HG03442 (cell line): ENCODE measurements around the gene KPNB1.
A peak's percentile ranks its signal among the peaks of the same experiment; 100 is the strongest.

Experiments used
- ATAC-seq: cut with Tn5 transposase; IDR thresholded peaks from one replicate; pipeline ENCODE4 v1.9.1; 2021; ENCODE audit warnings: mild to moderate bottlenecking, moderate library complexity; ENCODE audit not compliant: unreplicated experiment

KPNB1 gene

DNA sequence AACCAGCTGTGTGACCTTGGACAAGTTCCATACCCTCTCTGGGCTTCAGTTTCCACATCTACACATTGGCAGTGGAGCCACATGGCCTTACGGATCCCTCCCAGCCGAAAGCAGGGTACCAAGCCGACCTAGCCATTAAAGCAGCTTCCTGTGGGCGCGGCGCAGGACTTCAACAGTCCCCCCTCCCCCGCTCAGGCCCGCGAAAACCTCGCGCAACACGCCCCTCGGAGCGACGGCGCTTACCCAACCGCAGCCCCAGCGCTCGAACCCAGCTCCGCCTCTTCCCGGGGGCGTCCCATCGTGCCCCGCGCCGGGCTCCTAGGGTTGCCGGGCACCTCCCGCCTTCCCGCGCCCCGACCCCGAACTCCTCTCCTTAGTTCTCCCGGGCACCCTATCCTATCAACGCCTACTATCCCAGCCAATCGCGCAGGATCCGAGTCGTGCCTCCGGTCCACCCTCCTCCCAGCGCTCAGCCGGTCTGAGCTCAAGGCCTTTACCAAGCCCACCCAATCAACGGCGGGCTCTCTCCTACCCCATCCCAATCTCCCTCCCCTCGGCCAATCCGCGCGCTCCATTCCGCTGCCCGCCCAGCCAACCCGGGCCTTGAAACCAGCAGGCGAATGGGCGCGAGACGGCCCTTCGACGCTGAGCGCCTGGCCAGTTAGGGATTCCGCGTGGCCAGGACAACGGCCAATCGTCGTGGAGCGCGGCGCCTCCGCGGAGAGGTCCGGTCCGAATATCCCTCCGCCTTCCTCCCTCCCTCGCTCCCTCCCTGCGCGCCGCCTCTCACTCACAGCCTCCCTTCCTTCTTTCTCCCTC, at the start of gene KPNB1:
Gene KPNB1, plus strand, starts transcription at position 767 of the 819 bp plus-strand sequence. CDS start 326 bp downstream, outside the sequence.
- peak; percentile 80 for ATAC-seq

DNA sequence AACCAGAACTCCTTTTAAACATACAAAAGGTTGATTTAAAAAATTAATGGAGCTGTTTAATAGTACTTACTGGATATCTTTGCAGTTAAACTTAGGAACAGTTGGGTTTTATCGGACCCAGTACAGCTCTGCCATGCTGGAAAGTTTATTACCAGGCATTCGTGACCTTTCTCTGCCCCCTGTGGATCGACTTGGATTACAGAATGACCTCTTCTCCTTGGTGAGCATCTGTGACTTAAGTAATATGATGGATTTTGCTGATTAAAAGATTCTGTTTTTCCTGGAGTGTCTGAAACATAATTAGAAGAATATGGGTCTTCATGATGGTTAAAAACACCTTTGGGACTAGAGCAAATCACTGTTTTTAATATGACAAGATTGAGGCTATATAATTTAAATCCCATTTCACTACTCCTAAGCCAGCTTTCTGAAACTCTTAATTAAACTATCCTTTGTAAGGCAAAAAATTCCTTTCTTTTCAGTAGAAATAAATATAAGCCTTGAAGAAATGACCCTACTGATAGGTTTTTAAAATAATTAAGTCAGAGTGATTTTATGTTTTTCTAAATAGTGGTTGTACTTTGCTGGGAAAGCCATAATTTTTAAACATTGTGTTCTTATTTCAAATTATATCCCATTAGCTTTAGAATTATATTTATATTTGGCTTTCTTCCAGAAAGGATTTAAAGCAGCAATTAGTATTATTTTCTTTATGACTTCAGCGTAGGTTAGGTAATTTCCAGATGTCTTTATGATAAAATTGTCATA, 45.7 kb upstream of the KPNB1 start:
- ATAC-seq: no peak

DNA sequence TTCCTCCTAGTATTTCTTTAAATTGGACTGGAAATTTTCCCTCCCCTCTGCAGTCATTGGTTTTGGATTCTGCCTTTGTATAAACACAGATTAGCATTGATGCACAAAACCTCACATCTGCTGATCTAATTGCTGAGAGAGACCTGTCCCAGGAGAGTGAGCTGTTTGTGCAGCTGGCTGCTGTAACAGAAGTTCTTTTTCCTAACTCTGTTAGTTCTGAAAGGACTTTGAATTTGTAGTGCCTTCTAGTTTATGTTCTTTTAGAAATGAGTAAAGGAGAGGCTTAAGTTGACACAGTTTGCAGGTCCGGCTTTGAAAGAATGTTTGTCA, 45.2 kb upstream of the KPNB1 start:
- ATAC-seq: no peak

DNA sequence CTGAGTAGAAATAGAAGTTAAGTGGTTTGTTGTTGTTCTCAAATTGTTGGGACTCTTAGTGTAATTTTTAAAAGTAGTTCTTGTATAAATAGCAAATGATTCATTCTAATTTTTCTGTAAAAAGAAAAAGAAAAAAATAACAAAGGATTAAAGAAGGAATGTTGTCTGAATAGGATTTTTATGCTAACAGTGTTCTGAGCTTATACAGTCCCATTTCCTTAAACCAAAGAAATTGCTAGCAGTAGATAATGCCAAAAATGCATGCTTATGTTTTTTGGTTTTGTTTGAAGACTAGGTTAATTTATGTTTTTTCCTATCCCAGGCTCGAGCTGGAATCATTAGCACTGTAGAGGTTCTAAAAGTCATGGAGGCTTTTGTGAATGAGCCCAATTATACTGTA, 44.7 kb upstream of the KPNB1 start:
- no peak for ATAC-seq

DNA sequence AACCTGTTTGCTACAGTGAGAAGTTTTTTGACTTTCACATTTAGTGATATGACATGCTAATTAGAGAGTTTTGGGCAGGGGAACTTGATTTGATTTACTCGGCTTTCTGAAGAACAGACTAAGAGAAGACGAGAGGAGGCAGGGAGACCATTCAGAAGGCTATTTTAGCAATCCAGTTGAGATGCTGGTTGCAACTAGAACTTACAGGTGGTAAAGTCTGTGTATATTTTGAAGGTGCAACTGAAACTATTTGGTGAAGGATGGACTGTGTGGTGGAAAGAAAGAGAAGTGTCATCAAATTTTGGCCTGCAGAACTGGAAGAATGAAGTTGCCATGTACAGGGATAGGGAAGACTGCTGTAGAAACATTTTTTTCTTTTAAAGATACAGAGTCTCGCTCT, 42.2 kb upstream of the KPNB1 start:
- ATAC-seq: no peak

DNA sequence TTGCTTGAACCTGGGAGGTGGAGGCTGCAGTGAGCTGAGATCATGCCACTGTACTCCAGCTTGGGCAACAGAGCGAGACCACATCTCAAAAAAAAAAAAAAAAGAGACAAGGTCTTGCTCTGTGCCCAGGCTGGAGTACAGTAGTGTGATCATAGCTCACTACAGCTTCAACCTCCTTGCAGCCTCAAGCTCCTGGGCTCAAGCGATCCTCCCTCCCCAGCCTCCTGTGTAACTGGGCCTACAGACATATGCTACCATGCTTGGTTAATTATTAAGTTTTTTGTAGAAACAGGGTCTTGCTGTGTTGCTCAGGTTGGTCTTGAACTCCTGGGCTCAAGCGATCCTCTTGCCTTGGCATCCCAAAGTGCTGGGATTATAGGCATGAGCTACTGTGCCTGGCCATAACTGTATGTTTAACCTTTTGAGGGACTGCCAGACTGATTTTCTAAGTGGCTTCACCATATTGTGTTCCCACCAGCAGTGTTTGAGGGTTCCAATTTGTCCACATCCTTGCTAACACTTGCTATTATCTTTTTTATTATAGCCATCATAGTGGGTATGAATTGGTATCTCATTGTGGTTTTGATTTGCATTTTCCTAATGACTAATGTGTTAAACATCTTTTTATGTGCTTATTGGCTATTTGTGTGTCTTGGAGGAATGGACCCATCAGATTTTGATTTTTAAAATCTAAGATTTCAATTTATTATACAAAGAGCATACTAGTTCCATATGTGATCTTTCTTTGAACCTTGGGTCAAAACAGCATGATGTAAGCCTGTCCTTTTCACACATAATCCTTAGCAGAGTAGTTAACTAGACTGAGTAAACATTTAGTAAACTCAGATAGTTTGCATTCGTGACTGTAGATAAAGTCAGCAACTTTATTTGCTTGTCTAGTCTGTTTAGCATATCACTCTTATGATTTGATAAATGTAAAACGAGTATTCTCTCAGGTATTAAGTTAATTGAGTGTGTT, 38.1 kb upstream of the KPNB1 start:
- no peak for ATAC-seq

DNA sequence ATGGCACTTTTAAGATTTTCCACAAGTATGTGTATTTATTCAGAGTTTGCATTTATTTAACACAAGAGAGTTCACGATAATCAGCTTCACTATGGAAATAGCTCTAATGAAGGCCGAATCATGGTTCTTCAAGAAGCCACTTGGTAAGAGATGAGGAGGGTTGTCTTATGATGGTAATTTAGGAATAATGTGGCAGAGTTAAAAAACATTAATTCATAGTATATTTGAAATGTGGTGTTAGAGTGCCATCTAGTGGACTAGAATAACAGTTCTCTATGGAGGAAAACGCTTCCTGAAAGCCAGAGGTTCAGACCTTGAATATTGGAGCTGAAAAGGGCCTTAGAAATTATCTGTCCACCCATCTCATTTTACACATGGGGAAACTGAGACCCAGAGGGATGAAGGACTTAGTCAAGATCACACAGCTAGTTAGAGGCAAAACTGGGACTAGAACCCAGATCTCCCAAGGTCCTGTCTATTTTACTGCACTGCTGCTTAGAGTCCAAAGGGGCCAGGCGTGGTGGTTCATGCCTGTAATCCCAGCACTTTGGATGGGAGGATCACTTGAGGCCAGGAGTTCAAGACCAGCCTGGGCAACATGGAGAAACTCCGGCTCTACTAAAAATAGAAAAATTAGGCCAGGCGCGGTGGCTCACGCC, 33.8 kb upstream of the KPNB1 start:
- ATAC-seq: no peak

DNA sequence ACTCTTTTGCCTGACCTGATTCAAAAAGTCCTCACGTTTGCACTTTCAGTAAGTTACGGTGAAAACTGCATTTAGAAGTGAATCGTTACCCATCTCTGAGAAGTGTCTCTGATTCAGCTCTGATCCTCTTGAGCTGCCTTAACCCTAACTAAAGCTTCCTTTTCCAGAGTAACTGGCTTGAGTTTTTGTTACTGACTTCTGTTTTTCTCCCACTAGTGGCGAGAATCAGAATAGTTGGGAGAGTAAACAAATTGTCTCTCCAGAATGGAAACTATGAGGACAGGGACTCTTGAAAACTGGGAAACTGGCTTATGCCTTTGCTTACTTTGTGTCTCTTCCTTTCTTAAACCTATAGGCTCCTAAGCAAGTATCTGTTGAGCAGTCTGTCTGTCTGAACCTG, 31.3 kb upstream of the KPNB1 start:
- no peak for ATAC-seq

DNA sequence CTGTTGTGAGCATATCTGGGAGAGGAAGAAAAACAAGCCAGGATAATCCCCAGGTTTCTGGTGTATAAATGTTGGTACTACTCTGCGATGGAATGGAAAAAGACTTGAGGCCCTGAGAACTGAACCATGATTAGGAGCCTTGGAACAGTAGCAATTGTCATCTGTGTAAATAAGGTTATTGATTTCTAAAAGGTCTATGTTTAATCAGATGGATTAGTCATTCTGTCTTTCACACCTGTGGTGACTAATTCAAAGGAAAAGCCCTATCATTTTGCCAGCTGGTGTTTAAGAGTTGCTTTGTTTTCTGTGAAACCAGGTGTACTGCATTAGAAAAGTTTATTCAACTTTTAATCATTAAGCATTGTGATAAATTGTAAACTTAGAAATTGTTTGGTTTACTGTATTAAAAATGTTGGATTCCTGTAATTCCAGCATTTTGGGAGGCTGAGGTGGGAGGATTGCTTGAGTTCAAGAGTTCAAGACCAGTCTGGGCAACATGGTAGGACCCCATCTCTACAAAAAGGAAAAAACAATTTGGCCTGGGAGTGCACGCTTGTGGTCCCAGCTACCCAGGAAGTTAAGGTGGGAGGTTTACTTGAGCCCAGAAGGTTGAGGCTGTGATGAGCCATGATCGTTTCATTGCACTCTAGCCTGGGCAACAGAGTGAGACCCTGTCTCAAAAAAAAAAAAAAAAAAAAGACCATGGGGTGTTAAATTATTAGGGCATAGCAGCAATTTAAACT, 29.0 kb upstream of the KPNB1 start:
- ATAC-seq: no peak

DNA sequence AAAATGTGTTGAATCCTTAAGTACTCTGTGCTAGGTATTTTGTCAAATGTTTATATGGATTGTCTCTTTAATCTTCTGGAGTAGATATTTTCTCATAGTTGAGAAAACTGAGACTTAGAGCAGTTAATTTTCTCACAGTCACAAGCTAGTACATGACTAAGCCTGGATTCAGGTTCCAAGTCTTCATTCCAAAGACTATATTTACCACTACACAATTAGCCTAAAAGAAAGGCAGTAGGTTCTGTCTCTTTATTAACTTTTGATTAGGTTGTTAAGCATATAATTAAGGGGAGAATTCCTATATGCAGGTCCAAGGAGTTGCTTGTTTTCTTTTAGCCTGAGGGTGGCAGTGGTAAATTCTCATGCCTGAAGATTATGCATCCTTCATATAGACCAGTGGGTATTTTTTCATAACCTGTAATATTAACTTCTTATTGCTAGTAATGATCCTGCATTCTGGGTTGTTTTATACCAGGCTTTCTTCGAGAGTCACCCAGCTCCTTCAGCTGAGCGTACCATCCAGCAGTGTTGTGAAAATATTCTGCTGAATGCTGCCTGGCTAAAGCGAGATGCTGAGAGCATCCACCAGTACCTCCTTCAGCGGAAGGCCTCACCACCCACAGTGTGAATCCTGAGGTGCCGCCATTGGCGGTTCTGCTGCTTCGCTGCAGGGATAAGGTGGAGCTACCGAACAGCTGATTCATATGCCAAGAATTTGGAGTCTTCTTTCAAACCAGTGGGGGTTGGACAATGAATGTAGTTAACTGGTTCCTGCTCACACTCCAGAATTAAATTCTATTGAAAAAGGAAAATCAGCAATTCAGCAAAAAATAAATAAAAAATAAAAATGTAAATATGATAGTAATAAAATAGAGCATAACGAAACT, 28.2 kb upstream of the KPNB1 start:
- ATAC-seq: no peak

DNA sequence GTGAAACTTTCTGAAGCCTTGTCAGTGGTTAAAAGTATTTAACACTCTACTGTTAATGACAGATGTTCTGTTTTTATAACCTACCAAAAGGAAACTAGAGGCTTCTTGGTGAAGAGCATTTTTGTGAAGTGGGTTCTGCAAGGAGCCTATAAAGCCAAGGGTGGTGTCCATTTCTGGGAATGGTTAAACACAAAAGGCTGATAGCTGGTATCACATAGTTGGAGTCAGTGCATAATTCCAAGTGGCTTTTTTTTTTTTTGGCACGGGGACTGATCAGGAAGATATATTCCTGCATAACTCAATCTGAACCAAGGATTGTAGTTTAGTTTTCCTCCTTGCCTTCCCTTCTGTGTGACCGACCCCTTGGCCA, 27.6 kb upstream of the KPNB1 start:
- no peak for ATAC-seq

DNA sequence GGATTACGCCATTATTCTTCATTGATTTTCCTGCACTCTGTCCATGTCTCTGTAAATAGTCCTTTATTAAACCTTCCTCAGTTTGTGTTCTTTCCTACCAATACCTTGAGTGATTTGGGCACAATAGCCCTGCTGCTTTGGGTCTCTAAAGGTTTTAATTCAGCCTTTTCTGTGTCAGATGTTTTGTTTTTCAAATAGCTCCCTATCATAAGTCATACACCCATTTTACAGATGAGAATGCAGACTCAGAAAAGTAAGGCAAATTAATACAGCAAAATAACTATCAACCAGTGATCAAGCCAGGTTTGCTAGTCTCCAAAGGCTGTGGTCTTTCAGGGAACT, 25.0 kb upstream of the KPNB1 start:
- ATAC-seq: no peak

DNA sequence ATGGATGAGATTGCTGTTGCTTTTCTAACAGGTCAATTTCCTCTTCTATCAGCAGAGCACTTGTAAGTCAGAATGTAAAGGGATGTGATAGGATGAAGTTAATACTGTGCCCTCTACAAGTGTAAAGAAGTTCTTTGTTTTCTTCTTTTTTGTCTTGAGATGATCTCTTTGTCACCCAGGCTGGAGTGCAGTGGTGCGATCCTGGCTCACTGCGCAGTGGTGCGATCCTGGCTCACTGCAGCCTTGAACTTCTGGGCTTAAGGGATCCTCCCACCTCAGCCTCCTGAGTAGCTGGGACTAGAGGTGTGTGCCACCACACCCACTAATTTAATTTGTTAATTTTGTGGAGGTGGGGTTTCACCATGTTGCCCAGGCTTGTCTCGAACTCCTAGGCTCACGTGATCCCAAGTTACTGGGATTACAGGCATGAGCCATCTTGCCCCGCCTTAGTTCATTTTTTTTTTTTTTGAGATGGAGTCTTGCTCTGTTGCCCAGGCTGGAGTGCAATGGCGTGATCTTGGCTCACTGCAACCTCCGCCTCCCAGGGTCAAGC, 21.6 kb upstream of the KPNB1 start:
- no peak for ATAC-seq

DNA sequence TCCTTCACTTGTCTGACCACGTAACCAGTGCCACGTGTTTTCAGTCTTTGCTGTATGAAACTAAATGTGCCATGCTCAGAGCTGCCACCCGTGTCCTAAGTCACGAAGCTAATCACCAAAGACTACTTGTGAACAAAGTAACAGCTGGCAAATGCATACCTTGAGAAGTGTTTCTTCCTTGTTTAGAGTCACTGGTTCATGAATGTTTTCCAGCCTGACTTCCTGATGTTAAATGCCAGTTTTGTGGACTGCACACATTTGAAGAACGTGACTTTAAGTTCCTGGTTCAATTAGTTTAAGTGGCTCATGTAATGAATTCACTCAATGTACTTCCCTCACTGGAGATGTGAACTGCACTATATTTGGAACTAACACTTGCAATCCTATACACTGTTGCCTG, 19.9 kb upstream of the KPNB1 start:
- ATAC-seq: no peak

DNA sequence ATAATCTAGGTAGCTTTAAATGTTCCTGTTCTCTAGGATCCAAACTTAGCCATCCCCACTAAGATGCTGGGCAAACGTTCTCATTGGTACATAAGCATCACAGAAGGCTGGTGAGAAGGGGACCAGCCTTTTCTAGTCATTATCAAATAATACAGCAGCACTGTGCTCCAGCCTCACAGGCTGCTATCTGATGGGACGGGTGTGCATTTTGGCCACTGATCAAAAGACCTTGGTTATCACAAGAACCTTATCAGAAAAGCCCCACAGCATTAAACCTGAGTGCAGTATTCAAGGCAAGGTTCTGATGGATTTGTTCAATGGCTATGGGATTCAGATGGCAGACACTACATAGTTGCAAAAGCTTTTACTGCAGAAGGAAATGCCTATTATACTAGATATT, 19.1 kb upstream of the KPNB1 start:
- ATAC-seq: no peak

DNA sequence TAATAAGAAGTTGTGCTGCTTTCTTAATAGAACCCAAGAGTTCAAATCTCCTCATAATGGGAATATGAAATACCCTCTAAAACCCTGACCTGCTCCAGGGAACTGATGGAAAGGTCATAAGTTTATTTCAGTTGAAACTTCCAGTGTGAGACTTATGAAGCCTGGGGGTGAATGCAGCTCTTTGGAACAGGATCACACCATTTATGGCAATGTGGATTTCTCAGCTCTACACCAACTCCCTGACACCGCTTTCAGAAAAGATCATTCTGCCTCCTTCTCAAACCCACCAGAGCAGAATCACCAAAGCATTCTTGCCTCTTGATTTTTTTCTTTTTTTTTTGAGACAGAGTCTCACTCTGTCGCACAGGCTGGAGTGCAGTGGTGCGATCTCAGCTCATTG, 16.7 kb upstream of the KPNB1 start:
- no peak for ATAC-seq

DNA sequence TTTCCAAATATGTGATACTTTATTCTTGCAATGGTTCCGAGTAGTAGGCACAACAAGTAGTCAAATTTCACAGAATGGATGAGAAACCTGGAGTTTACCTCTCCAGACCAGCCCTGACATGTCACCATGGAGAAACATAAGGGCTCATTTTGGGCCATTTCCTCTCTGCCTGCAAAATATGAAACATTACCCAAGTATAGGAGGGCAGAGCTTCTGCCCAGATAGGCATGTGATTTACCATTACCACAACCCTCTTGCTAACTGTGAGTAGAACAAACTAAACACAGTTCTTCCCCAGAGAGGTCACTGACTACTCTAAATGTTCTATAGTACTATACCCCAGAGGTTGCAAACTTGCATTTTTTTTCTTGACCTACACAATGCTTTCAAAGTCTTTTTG, 15.7 kb upstream of the KPNB1 start:
- ATAC-seq: no peak

DNA sequence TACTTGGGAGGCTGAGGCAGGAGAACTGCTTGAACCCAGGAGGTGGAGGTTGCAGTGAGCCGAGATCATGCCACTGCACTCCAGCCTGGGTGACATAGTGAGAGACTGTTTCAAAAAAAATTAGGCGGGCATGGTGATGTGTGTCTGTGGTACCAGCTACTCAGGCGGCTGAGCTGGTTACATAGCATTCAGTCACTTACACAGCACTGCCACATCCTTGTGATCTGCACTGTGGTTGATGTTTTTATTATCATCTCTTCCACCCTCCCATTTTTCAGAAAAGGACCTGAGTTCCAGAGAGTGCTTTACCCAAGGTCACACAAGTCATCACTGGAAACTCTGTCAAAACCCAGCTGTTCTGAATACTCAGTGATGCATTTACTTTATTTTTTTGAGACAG, 14.8 kb upstream of the KPNB1 start:
- no peak for ATAC-seq

DNA sequence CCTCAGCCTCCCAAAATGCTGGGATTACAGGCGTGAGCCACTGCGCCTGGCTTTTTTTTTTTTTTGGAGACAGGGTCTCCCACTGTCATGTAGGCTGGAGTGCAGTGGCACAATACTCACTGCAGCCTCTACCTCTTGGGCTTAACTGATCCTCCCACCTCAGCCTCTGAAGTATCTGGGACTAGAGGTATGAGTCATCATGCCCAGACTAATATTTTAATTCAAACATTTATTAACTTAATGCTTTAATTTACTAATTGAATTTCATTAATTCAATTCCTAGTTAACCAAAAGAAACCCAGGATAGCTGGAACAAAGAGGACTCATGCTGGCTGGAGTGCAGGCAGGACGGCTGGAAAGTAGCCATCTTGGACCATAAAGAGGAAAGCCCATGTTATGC, 14.0 kb upstream of the KPNB1 start:
- no peak for ATAC-seq
